Left renal cortex interstitium (tissue), 4 donors: Measurements from ENCODE around the gene PTPRH. TPM values are rescaled to one million over a fixed set of nuclear protein-coding genes. Genes with fewer than 3 reads are reported as not detected.
"Not testable (repeated sequence)": the region's sequence is repeated elsewhere in the genome, so short reads cannot be mapped to it uniquely, and the experiment has no call there.

Experiments used
- DNase-seq, 4 donors: peaks; one replicate each; pipeline ENCODE4 v3.0.0-alpha.2; 2013; ENCODE audit warnings: low read depth in 4 of 4, low spot score in 2 of 4, missing footprints in 1 of 4
- polyA plus RNA-seq, 4 donors: library from polyadenylated mRNA; unstranded; fragments of 120-200 nt; gene quantifications; one replicate each; pipeline ENCODE4 v1.2.1, GENCODE V29; 2013; ENCODE audit not compliant: insufficient read length in 4 of 4

Gene PTPRH
- polyA plus RNA-seq, 4 donors = 0.06 to 0.17 (median 0.11) TPM

DNA sequence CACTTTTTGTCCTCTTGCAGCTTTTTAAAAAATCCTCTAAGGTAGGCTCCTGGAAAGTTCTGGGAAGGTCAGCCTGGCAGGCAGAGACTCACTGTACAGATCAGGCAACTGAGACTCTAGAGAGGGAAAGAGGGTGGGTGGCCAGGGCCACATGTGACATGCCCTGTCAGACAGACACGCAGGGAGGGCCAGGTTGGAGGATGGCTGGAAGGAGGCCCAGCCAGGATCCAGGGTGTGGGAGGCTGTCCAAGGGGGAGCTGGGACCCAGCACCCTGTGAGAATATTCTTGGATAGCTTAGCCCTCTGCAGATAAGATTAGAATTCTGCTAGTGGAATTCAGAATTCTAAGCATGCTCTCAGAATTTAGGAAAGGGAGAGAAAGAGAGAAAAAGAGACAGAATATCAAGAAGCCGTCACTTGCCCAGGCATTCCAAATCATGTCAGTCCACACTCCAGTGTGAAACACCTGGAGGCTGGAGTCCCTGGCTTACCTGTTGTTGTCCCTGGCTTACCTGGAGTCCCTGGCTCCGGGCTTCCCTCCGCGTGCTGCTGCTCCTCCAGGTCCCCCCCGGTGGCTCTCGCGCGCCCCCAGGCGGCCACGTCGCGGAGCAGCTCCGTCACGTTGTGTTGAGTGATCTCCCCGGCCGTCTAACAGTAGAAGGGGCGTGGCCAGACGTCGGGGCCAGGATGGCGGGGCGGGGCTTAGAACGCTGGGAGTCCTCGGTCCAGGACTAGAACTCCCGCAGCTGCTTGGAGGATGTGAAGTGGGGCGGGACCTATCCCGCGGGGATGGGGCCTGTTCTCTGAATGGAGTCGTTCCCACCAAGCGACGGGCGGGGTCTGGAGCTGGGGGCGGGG, 48.9 kb downstream of the PTPRH start:
- peak in 1 of 4 donors; percentile 60 for DNase-seq

DNA sequence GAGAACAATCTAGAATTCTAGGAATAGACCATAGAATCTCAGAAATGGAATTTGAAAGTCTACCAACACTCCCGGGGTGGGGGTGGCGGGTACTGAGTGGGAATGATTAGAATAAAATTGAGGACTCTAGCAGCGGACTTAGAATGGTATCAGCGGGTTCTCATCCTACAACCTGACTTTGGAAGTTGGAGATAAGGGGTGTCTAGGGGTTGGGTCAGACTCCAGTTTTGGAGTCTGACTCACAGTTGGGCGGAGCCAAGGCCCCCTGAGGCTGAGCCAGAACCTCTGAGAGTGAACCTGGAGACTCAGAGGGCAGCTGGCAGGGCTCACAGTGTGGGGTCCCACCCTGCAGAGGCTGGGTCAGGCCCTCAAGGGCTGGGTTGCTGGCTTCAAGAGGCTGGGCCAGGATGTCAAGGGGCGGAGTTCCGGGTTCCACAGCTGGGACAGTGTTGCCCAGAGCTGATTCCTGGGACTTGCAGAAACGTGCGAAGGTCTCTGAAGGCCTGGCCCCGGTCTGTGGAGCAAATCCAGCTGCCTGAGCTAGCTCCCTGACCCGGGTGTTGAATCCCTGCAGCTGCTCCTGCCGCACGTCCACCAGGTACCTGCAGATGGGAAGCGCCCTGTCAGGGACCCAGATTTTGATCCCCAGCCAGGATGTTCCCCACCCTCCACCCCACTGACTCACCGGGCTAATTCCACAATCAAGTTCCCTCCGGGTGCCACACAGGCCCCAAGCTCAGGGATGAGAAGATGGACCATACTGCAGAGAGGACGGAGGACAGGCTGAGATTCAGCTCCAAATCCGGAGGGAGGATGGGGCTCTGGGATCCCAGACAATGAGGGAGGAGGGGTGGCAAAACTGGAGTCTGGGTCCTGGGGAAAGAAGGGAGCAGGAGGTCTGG, 50.2 kb downstream of the PTPRH start:
- DNase-seq = no peak

DNA sequence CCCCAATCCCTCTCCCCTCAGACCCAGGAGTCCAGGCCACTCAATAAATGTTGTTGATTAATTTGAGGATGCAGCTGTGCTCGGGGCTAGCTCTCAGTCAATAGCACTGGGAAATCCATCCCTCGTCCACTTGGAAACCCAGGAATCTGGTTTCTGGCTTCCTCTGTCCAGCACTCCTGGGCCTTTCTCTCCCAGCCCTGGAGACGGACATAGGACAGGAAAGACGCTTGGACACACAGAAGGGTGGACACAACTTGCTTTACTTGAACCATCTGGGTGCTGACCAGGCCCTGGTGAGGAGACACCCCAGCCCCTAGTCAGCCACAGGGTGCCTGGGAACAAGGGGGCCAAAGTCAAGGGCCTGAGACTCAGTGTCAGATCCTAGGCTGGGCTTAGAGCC, 50.9 kb downstream of the PTPRH start:
- no peak for DNase-seq

DNA sequence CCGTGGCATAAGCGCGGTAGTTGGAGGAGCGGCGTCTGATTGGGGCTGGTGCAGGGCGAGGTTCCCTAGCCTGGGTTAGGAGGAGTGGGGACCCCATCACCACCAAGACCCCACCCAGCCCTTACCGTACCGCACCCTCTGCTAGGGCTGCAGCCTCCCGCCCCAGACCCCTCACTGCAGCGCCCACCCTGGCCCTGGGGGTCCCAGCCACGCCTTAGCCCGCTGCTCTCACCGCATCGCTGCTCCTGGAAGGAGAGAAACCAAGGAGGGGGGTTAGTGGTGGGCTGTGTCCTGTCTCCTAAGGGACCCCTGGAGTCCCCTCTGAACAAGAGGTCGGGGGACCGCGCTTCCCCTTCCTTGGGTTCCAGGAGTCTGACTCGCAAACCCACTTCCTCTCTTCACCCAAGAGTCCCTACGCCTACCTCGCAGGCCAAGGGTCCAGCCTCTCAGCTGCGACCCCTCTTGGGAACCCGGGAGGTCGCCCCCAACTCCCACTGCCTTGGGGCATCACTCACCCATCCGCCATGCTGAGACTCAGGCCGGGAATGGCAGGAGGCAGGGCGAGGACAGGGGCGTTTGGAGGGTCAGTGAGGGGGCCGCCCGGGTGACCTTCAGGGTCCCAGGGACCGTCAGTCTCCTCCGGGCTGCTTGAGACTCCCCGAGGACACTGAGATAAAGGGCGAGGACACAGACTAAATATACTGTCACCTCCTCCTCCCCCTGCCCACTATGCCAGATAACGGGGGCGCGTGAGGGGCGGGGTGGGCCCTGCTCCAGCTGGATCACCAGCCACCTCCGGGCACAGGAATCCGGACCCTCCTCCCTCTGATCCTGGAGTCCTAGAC, 52.0 kb downstream of the PTPRH start, which contains the start of gene TNNI3:
Gene TNNI3, minus strand, starts transcription at position 669 of the 845 bp plus-strand sequence. Its CDS starts 143 bp downstream, at position 526.
- no peak for DNase-seq

DNA sequence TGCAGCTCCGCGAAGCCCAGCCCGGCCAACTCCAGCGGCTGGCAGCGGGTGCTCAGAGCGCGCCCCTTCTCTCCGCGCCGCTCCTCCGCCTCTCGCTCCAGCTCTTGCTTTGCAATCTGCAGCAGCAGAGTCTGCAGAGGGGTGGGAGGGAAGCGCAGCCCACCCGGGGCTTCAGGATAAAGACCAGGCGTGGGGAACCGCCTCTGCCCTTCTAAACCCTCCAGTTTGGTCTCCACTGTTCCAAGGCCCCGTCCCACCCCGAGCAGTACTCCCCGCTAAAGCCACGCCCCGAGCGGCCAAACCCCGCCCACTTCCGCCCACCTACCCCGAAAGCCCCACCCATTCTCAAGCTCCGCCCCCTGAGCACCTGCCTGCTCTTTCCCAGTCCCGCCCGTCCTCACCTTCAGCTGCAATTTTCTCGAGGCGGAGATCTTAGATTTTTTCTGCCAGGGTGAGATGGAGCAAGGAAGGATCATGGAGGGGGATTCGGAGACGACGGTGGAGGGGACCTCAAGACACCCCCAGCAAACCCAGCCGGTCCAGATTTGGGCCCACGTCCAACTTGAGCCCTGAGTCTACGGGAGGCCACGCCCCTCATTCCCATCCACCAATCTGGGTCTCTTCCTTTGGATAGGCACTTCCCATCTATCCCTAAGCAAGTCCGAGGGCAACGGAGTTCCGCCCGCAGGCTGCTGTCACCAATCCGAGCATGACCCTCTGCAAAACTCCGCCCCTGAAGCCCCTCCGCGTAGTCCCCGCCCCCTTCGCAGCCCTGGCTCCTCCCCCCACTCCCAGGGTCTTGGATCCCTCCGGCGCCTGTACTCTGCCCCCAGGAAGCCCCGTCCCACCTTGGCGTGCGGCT, 52.9 kb downstream of the PTPRH start:
- no peak for DNase-seq

DNA sequence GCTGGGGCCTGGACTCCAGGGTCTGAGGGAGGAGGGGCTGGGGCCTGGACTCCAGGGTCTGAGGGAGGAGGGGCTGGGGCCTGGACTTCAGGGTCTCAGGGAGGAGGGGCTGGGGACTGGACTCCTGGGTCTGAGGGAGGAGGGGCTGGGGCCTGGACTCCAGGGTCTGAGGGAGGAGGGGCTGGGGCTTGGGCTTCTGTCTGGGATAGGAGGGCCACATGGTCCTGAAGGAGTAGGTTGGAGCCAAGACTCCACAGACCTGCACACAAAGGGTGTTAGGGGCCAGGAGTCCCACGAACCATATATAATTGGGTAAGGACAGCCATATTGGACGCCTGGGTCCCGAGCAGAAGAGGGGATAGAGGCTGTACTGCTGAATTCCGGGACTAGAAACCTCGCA, 53.5 kb downstream of the PTPRH start:
- not testable (repeated sequence) for DNase-seq

DNA sequence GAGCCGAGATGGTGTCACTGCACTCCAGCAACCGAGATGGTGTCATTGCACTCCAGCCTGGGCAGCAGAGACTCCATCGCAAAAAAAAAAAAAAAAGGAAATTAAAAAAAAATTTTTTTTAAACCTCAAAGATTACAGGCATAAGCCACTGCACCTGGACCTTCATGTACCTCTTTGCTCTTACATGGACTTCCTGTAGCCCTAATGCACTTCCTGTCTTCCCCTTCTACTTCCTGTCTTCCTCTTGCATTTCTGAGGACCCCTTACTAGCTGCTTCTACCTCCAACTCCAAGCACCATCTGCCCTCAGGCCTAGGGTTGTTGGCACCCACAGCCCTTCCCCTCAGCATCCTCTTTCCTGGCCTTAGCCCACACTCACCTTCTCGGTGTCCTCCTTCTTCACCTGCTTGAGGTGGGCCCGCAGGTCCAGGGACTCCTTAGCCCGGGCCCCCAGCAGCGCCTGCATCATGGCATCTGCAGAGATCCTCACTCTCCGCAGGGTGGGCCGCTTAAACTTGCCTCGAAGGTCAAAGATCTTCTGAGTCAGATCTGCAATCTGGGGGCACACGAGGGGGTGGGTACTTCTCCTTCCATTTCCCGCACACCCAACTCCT, 55.5 kb downstream of the PTPRH start:
- no peak for DNase-seq

DNA sequence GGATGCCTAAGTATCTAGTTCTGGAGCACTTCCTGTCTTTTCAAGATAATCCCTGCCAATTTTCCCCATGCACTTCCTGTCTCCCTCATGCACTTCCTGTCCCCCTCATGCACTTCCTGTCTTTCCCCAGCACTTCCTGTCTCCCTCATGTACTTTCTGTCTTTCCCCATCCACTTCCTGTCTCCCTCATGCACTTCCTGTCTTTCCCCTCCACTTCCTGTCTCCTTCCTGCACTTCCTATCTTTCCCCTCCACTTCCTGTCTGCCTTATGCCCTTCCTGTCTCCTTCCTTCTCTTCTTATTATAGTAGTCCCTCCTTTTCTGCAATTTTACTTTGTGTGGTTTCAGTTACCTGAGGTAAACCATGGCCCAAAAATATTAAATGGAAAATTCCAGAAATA, 57.3 kb downstream of the PTPRH start:
- DNase-seq = no peak

DNA sequence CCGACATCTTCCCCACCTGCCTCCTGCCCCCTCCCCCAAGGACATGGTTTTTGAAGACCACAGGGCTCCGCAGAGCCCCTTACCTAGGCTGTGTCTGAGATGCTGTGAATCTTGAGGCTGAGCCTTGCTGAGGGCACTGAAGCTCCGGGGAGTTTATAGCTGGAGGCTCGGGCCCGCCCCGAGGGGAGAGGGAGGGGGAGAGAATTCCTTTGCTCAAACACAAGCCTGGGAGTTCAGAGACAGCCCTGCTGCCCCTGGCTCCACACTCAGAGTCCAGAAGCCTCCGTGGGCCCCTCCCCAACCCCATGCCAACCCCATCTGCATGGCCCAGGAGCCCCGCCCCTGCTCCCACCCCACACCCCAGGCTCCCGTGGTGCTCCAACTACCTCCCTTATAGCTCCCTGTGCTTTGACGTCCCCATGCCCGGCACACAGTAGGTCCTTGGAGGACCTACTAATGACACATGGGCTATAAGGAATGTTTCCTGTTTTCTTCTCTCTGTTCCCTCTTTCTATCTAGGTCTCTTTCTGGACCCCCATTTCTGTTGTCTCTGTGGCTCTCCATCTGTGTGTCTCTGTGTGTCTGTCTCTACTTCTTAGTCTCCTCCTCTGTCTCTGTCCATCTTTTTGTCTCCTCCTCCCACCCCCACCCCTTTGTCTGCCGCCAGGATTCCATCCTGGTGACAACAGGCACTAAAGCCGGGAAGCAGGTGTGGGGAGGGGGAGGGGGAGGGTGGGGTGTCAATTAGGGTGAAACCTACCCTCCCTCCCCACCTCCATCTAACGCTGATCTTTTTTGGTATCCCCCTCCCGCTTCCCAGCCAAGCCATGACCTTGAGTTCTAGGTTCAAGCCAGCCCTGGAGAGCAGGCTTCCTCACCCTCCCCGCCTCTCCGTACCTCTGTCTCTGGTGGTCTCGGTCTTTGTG, 60.0 kb downstream of the PTPRH start, which contains the start of gene TNNT1:
Gene TNNT1, minus strand, starts transcription at position 129 of the 926 bp plus-strand sequence. CDS start 2,049 bp downstream, outside the sequence.
- no peak for DNase-seq

DNA sequence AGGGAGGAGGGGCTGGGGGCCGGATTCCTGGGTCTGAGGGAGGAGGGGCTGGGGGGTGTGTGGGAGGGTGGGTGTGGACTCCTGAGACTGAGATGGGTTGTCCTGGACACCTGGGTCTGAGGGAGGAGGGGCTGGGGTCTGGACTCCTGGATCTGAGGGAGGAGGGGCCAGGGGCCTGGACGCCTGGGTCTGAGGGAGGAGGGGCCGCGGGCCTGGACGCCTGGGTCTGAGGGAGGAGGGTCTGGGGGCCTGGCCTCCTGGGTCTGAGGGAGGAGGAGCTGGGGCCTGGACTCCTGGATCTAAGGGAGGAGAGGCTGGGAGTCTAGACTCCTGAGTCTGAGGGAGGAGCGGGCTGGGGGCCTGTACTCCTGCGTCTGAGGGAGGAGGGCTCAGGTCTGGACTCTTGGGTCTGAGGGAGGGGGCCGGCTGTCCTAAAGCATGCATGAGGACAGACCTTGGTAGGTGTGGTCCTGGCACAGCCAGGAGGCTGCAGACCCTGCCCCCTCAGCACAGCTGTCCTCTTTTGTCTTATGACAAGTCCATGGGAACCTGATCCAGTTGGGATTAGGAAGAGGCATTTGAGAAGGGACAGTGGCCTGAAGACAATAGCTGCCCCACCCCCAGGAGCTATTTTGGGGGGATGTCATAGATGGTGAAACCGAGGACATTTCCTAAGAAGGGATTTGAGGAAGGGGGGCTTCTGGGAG, 61.6 kb downstream of the PTPRH start:
- DNase-seq = no peak

DNA sequence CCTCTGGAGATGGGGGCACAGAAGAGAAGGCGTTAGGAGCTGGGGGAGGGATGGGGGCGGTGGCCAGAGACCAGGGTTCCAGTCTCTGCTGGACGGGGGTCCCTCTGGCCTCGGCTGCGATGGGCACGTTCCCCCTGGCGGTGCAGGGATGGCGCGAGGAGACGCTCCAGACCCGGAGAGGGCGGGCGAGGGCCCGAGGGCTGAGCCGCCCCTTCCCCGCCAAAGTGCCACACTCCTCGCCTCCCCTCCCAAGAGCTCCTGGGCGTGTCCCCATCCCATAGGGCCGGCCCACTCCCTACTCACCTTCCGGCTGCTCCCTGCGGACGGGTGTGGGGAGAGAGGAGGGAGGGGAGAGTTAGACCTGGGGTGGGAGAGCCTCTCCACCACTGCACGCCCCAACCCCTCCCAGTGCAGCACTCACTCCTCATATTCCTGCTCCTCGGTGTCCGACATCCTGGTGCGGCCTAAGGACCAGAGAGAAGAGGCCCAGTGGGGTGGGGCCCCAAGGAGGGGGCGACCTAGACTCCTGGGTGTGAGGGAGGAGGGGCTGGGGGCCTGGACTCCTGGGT, 62.5 kb downstream of the PTPRH start:
- no peak for DNase-seq

DNA sequence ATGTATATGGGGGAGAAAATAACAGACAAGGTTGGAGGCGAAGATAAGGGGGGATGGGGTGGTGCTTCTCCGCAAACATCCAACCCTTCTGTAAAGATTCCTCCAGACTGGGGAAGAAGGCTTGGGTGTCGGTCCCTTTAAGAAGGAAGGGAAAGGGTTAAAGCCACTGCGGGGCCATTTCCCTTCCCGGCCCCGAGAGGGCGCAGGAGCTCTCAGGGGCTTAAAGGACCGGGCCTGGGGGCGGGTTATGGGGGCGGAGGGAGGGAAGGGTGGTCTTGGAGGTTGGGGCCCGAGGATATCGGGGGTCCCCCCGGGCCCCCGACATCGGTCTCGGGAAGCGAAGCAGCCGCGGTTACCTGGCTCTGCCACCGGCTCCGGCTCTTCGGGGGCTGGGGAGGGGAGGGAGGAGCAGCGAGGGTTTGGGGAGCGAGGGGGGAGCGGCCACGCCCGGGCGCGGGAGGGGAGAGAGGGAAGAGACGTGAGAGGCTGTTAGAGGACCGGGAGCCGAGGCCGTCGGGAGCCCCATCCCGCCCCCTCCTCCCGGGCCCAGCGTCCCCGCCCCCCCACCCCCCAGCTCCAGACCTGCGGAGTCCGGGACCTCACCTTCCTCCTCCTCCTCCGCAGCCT, 63.1 kb downstream of the PTPRH start:
- DNase-seq = no peak

DNA sequence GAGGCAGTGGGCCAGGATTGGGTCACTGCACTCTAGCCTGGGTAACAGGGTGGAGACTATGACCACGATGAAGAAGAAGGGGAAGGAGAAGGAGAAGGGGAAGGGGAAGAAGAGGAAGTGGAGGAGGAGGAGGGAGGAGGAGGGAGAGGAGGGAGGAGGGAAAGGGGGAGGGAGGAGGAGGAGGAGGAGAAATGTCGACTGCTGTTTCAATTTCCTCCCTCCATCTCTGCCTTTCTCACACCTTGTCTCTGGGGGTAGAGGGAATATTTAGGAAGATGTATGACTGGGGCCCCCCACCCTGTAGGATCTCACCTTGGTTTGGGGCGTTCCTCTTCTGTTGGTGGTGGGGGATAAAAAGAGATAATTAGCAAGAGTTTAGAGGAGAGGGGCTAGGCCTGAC, 64.1 kb downstream of the PTPRH start:
- DNase-seq = no peak

DNA sequence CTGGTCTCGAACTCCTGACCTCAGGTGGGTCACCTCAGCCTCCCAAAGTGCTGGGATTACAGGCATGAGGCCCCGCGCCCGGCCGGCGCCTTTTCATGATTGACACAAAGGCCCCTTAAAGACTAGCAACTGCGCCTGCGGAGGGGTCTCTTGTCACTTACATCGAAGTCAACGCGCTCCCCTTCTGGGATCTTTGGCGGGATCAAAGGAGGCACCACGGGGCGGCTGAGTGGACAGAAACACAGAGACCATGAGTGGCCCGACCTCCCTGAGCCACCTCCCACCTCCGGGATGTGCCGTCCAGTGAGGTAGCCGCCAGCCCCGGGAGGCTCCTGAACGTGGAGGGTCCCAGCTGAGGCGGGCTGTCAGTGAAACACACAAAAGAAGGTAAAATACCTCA, 67.6 kb downstream of the PTPRH start:
- DNase-seq = no peak

DNA sequence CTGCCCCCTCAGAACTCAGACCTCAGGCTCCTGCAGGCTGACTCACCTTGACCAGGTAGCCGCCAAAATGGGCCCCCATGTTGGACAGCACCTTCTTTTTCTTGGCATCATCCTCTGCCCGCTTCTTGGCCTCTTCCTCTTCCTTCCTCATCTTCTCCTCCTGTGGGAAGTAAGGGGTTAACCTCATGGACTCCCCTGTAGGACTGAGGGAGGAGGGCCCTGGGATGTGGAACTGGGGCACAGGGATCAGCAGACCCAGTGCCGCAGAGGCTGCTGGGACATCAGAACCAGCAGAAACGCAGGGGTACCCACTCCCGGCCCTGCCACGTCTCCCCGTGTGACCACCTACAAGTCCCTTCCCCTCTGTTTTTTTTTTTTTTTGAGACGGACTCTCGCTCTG, 71.4 kb downstream of the PTPRH start:
- no peak for DNase-seq

DNA sequence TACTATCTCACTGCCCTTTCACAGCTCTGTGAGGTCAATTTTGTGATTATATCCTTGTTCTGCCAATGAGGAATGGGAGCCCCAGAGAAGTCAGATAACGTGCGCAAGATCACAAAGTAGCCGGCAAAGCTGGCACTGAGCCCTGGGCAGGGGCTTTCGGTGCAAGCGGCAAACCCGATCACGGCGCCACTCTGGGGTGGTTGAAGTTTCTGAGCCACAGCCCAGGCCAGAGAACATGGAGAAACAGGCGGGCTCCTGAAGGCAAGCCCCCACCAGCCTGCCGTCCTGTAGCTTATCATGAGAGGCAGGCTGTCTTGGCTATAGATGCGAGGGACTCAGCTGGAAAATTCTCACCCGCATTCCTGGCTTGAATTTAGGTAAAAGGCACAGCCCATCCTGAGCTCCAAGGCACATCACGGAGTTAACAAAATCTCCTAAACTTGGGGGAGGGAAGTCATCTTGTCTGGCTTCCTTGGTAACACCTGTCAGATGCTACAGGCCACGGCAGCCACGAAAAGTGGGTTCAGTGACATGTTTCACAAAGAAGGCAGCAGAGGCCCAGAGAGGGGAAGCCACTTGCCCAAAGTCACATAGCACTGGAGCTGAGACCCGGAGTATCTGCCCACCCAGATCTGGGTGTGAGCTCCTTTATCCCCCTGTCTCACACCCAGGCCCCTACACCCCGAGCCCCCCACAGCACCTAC, 72.8 kb downstream of the PTPRH start:
- no peak for DNase-seq
